Breast epithelium (tissue), 3 donors: Measurements from ENCODE around the gene ZMIZ1.

Experiments
- CTCF ChIP-seq, 3 donors: fragments of 450-650 bp; IDR thresholded peaks; one replicate each; pipeline ENCODE4 v1.5.1; 2016 to 2017; ENCODE audit warnings: antibody characterized with exemption in 3 of 3, mild to moderate bottlenecking in 3 of 3, moderate library complexity in 3 of 3
- POLR2A ChIP-seq: fragments of 450-650 bp; IDR thresholded peaks from one replicate; pipeline ENCODE4 v1.6.1; 2016; ENCODE audit warnings: antibody characterized with exemption, mild to moderate bottlenecking, moderate library complexity

GRCh38 chr10:79310911-79311573, 242.3 kb downstream of the ZMIZ1 start:
- no peak for TF ChIP-seq CTCF (IDR thresholded peaks at IDR 0.05)
- TF ChIP-seq POLR2A = no peak
